Mammary epithelial cell (primary cell): ENCODE measurements around the gene USP53.

Experiments used
- CTCF ChIP-seq, 2 donors: IDR thresholded peaks in 1 of 2; conservative IDR thresholded peaks in 1 of 2; 2 replicates each; pipeline ENCODE4 v1.5.1; 2011 to 2012; ENCODE audit warnings: inconsistent platforms in 2 of 2, low read length in 2 of 2, mild to moderate bottlenecking in 2 of 2, control low read depth in 1 of 2, low read depth in 1 of 2; ENCODE audit not compliant: insufficient read depth in 1 of 2; ENCODE audit errors: extremely low read depth in 1 of 2
- EZH2 ChIP-seq: IDR thresholded peaks from 2 replicates; pipeline ENCODE4 v1.6.1; 2012; ENCODE audit warnings: low read length, inconsistent platforms, borderline replicate concordance

GRCh38 chr4:119290598-119290997 lies 78.1 kb downstream of the USP53 start:
- TF ChIP-seq EZH2 = no peak
- no peak for TF ChIP-seq CTCF (conservative IDR thresholded peaks at IDR 0.05 in 1 of 2, IDR thresholded peaks at IDR 0.05 in 1 of 2; ENCODE audit: extremely low read depth in 1 of 2, insufficient read depth in 1 of 2, low read depth in 1 of 2, low read length in 2 of 2)
